Measurements from ENCODE around the gene RASGRF2. TPM values are rescaled to one million over a fixed set of nuclear protein-coding genes. Genes with fewer than 3 reads are reported as not detected.
"Not testable (repeated sequence)": the region's sequence is repeated elsewhere in the genome, so short reads cannot be mapped to it uniquely, and the experiment has no call there.

The RASGRF2 gene
- total RNA-seq, 1 donor from 2014 or later, result 7.9 TPM

DNA sequence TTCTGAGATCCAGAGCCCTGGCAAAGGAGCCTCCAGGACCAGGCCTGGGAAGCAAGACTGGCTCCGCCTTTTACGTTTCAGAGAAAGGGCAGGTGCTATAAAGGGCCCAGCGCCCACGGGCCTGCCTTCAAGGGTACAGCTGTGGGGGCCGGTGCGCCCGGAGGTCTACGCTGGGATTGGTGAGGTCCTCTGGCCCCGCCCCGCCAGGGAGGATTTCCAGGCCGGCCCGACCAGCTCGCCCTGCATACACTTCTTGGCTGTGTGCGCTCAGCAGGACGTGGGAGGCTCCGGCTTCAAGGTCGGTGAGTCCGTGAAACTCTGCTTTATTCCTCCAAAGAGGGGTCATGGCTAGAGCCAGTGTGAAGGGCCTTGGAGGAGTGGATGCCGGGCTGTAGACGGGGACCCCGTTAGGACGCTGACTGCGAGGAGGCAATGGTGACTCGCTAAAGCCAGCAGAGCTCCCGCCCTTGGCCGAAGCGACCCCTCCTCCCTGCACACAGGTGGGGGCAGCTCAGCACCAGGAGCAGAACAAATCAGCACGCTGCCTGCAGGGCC is 273.0 kb downstream of the RASGRF2 start, which contains the start of gene CKMT2:
Gene CKMT2, plus strand, starts transcription at position 243 of the 555 bp plus-strand sequence. CDS start 17,811 bp downstream, outside the sequence.
- intact Hi-C loops (cut with micrococcal nuclease), result no loop called here

- intact Hi-C loops (cut with micrococcal nuclease), result no loop called here
These were observed 274.1 kb downstream of the RASGRF2 start for GRCh38 chr5:81234299-81234698.

DNA sequence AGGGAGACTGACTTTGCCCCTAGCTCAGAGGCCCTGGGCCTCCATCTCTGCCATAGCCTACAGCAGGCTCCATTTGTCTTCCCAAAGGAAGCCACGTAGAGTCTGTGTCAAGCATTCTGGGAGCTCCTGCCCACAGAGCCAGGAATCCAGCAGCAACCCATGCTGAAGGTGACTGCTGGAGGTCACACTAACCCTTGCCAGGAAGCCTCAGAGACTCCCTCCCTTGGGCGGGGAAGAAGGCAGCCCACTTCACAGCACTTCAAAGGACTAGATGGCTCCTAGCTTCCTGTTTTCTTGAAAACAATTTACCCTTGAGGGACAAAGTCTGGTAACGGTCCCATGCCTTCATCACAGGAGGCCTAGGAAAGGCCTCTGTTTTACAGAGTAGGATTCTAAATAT is 274.6 kb downstream of the RASGRF2 start:
- intact Hi-C loops (cut with micrococcal nuclease), result no loop called here

GRCh38 chr5:81235287-81236072 is 275.3 kb downstream of the RASGRF2 start:
- intact Hi-C loops (cut with micrococcal nuclease), result no loop called here

DNA sequence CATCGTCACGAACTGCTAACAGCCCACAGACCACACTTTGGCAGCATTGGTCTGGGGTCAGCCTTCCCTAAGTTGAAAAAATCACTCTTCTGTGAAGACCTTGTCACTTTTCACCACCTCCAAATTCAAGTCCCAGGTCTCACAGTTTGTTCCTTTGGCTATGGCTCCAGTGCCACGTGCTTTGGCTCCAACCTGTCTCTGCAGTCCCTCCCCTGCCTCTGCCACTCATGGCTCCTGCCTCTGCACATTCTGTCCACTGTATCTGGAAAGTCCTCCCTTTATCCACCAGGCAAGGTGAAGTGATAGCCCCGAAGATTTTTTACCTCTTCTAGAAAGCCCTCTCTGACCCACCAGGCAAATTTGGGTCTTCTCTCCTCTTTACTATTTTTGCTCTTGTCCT is 278.3 kb downstream of the RASGRF2 start:
- intact Hi-C loops (cut with micrococcal nuclease), result no loop called here

DNA sequence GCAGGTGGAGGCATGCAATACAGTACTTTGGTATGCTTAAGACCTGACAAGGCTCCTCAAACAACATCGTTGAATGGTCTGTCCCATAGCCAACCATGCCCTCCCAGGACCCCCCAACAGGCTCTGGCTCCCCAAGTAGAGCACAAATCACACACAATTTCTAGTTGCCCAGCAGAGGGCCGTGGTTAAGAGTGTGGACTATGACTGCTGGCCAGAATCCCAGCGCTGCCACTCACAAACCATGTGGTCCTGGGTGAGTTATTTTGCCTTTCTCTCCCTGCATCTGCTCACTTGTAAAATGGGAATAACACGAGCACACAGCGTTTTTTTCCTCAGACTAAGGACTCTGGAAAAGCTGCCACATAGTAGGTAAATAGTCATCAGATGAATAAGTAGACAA is 279.4 kb downstream of the RASGRF2 start:
- intact Hi-C loops (cut with micrococcal nuclease), result no loop called here

- intact Hi-C loops (cut with micrococcal nuclease), result no loop called here
These were observed 280.8 kb downstream of the RASGRF2 start for GRCh38 chr5:81241001-81241400.

DNA sequence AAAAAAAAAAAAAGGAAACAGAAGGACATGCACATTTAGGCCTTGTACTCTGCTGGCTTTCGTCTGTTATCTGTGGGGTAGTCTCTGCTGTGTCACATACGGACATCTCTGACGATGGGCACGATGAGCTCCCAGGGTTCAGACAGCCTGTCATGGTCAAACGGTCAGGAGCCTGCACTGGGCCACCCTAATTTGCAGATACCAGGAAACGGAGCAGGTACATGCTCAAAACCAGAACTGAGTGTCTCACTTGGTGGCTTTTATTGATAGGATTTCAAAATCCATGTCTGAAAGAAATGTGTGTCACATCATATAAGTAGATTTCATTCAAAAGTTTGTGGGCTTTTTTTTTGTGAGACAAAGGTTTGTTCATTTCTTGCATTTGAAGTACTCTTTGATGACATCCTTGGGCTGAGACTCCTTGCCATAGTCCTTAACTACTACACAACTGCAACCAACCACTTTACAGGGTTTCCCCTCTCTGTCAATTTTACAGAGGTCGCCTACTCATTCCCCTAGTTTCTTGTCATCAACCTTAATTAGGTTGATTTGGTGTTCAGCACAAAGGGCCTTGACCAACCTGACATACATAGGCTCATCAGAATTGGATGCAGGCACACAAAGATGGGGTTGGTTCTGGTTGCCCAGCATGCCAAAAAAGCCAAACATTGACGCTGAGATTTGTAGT is 281.9 kb downstream of the RASGRF2 start:
- intact Hi-C loops (cut with micrococcal nuclease), result no loop called here

GRCh38 chr5:81242906-81243436 is 282.8 kb downstream of the RASGRF2 start:
- intact Hi-C loops (cut with micrococcal nuclease), result no loop called here

DNA sequence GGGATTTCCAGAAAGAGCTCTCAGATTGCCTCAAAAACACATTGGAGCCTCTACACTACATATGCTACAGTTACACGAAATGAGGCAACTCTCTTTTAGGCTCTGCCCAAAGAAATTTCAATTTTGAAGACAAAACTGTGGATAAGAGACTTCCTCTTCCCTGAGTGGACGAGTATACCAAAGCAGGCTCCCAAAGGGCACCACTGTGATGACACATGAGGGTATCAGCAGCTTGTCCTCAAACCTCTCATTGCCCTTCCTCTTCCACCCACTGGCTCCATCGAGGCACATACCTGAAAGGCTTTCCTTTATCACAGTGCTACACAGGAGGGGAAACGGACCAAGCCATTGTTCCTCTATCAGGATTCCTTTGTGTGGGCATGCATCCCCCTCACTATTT is 284.3 kb downstream of the RASGRF2 start:
- intact Hi-C loops (cut with micrococcal nuclease), result no loop called here

GRCh38 chr5:81245871-81246235 is 285.7 kb downstream of the RASGRF2 start:
- intact Hi-C loops (cut with micrococcal nuclease), result no loop called here

DNA sequence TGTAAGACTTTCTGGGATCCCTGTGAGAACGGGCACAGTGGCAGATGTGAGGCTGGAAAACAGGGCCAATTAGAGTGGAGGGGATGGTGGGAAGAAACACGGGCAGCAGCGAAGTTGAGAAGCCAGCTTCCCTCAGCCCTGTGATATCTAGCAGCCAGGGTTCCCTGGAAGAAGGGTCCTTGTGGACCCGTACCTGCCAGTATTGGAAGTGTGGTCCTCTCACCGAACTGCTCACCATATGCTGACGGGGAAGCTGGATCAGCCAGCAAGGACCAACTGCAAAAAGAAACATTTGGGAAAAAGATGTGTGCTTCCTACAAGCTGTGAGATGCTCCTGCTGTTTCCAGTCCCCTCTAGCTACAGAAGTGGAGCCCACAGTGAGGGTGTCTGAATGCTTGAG is 286.5 kb downstream of the RASGRF2 start:
- intact Hi-C loops (cut with micrococcal nuclease), result no loop called here

DNA sequence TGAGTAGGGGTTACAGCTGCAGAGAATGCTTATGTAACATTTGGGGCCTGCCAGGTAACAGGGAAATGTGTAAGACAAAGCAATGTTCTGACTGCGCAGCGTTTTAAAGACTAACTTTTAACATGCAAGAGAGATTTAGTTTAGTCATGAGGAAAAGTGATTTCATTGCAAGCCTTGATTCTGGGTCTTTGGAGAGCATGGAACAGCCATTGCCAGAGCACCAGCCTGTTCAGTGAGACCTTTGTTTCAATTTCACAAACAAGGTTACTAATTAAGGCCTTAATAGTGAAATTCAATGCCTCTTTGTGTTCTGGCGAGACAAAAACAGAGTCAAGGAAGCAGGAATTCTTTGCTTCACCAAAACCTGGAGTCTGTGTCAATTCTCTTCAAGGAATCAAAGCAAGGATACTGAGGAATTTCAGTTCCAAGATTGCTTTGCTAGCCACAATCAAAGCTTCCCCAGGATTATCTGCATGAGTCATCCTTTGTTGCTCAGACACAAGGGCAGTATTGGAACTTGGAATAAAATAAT is 287.3 kb downstream of the RASGRF2 start:
- intact Hi-C loops (cut with micrococcal nuclease), result no loop called here

DNA sequence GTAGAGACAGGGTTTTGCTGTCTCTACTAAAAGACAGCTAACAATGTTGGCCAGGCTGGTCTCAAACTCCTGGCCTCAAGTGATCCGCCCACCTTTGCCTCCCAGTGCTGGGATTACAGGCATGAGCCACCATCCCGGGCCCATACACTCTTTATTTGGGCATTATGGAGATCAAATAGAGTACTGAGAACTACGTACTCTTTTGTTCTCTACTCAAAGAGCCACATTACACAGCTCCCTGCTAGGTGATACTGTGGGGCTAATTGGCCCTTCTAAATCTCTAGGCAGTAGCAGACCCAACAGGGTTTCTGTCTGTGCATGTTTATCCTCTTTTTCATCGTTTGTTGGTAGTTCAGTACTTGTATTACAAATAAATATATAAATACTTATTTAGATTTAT is 289.1 kb downstream of the RASGRF2 start:
- intact Hi-C loops (cut with micrococcal nuclease), result no loop called here

DNA sequence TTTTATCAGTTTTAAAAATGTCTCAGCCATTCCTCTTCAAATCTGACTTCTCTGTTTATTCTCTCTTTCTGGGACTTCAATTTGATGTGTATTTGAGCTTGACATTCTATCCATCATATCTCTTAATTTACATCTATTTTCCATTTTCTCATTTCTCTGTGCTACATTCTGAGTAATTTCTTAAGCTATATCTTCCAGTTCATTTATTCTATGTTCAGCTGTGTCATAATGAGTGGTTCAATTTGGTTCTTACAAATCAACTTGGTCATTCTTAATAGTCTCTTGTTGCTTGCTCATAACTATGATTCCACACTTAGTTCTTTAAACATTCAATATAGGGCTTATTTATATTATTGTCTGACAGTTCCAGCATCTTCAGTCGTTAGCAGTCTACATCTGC is 289.8 kb downstream of the RASGRF2 start:
- intact Hi-C loops (cut with micrococcal nuclease), result no loop called here

DNA sequence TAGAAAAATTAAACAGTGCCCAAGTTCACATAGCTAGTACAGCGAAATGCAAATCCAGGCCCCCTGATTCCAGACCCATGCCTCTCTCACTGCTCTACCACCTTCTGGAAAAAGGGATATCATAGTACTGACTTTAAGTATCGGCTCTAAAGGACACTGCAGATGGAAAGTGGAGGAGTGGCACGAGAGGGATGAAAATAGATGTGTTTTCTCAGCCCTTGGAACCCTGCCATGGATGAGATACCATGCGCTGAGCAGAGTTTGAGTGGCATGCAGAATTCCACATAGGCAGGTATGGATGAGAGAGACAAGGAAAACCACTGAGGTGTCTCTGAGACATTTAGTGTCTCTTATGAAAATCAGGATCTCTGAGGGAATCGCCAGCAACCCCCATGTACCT is 291.8 kb downstream of the RASGRF2 start:
- intact Hi-C loops (cut with micrococcal nuclease), result no loop called here

DNA sequence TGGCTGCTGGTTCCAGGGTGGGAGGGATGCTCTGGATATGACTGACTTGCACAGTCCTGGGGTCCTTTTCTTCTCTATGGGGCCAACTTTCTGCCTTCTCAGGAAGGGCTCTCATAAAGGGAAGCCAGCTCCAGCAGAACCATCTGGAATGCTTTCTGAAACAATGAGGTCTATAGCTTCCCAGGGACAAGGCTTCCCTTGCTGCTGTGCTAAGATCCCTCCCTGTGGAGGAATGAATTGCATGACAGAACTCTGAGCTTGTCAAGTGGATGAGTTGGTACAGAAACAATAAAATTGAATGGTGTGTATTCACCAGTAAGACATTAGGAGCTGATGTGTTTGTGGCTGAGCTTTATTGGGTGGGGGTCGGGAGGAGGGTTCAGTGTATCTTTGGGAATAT is 292.7 kb downstream of the RASGRF2 start:
- intact Hi-C loops (cut with micrococcal nuclease), result no loop called here

DNA sequence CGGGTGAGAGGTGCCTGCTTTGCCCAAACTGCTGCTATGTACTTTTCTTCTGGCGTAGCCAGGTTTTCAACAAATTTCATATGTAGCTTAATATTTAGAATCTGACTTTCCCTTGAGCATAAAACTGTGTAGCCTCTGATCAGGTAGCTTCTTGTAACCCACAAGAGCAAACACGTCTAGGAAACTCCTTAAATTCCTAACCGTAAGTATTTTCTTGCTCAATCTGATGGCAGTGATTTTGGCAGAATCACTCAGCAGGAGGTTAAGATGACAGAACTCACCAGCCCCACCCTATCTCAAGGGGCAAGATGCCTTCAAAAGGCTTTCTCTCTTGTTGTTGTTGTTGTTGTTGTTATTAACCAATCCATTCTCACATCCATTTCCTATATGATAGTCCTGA is 293.7 kb downstream of the RASGRF2 start:
- intact Hi-C loops (cut with micrococcal nuclease), result no loop called here

GRCh38 chr5:81254886-81255559 is 294.9 kb downstream of the RASGRF2 start:
- intact Hi-C loops (cut with micrococcal nuclease), result no loop called here

- intact Hi-C loops (cut with micrococcal nuclease), result no loop called here
These were observed 296.6 kb downstream of the RASGRF2 start for GRCh38 chr5:81256766-81257165.

DNA sequence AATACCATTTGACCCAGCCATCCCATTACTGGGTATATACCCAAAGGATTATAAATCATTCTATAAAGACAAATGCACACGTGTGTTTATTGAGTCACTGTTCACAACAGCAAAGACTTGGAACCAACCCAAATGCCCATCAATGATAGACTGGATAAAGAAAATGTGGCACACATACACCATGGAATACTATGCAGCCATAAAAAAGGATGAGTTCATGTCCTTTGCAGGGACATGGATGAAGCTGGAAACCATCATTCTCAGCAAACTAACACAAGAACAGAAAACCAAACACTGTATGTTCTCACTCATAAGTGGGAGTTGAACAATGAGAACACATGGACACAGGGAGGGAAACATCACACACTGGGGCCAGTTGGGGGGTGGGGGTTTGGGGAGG is 302.6 kb downstream of the RASGRF2 start:
- intact Hi-C loops (cut with micrococcal nuclease), result not testable (repeated sequence)

All from T-helper 2 cell treated with Interferon-gamma antibody and Interleukin-4, amounts not matched to agents 100 ng/mL and 5 ng/mL, for 36 hours (primary cell).